ENCODE data around the gene RAB31.

DNA sequence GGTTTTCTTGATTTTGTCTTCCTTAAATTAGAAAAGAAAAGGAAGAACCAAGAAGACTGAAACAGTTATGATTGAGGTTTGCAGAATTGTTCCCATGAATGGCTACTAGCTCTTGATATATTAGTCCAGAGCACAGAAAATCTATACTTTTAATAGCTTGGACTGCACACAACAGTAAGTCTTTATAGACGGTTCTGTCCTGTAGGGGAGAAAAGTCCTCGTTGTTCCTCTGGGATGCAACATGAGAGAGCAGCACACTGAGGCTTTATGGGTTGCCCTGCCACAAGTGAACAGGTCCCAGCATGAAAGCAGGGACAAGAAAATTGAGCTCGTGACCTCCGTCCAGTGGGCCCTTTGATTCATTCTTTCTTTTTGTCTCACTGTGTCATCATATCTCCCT, 41.5 kb downstream of the RAB31 start:
- TF ChIP-seq, protein P1, sequence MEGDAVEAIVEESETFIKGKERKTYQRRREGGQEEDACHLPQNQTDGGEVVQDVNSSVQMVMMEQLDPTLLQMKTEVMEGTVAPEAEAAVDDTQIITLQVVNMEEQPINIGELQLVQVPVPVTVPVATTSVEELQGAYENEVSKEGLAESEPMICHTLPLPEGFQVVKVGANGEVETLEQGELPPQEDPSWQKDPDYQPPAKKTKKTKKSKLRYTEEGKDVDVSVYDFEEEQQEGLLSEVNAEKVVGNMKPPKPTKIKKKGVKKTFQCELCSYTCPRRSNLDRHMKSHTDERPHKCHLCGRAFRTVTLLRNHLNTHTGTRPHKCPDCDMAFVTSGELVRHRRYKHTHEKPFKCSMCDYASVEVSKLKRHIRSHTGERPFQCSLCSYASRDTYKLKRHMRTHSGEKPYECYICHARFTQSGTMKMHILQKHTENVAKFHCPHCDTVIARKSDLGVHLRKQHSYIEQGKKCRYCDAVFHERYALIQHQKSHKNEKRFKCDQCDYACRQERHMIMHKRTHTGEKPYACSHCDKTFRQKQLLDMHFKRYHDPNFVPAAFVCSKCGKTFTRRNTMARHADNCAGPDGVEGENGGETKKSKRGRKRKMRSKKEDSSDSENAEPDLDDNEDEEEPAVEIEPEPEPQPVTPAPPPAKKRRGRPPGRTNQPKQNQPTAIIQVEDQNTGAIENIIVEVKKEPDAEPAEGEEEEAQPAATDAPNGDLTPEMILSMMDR (IDR thresholded peaks at IDR 0.05), result no peak
- TF ChIP-seq POLR2AphosphoS5 (IDR thresholded peaks at IDR 0.05; ENCODE audit: insufficient read depth in 1 of 2, low read depth in 1 of 2), result no peak
